GM23338 (cell line): Measurements from ENCODE around the gene SNX22. TPM values are rescaled to one million over a fixed set of nuclear protein-coding genes. Genes with fewer than 3 reads are reported as not detected.
"Not testable (repeated sequence)": the region's sequence is repeated elsewhere in the genome, so short reads cannot be mapped to it uniquely, and the experiment has no call there.

ENCODE experiments used
- ATAC-seq: fragments of 200-7000 bp; cut with Tn5 transposase; 3 replicates; pipeline ENCODE4 v1.9.1; 2020
- DNase-seq: peaks from one replicate; pipeline ENCODE4 v3.0.0-alpha.2; 2015; ENCODE audit warnings: low spot score
- H2AFZ ChIP-seq: fragments of 200-600 bp; sonication (generic); 2 replicates; pipeline ENCODE4 v1.8.0; 2016; ENCODE audit warnings: antibody characterized with exemption, mild to moderate bottlenecking, moderate library complexity
- H3F3A ChIP-seq: fragments of 200-600 bp; sonication (generic); replicated peaks from 2 replicates; pipeline ENCODE4 v1.8.0; 2017; ENCODE audit warnings: antibody characterized with exemption, mixed run types, low read depth
- H3K27ac ChIP-seq: fragments of 200-600 bp; sonication (generic); 2 replicates; pipeline ENCODE4 v1.6.1; 2016; ENCODE audit warnings: low read depth
- H3K27me3 ChIP-seq: fragments of 200-600 bp; sonication (generic); 2 replicates; pipeline ENCODE4 v1.8.0; 2016; ENCODE audit warnings: mild to moderate bottlenecking, mixed run types, moderate library complexity; ENCODE audit not compliant: insufficient read depth
- H3K36me3 ChIP-seq: fragments of 200-600 bp; sonication (generic); 2 replicates; pipeline ENCODE4 v1.8.0; 2016; ENCODE audit warnings: mild to moderate bottlenecking; ENCODE audit not compliant: insufficient read depth
- H3K4me1 ChIP-seq: fragments of 200-600 bp; sonication (generic); 2 replicates; pipeline ENCODE4 v1.8.0; 2016; ENCODE audit warnings: mild to moderate bottlenecking, moderate library complexity; ENCODE audit not compliant: insufficient read depth
- H3K4me2 ChIP-seq: fragments of 200-600 bp; sonication (generic); 2 replicates; pipeline ENCODE4 v1.7.1; 2017; ENCODE audit warnings: mixed run types
- H3K4me3 ChIP-seq: fragments of 200-600 bp; sonication (generic); 2 replicates; pipeline ENCODE4 v1.6.1; 2016; ENCODE audit warnings: mixed run types
- H3K79me2 ChIP-seq: fragments of 200-600 bp; sonication (generic); replicated peaks from 2 replicates; pipeline ENCODE4 v1.8.0; 2017; ENCODE audit warnings: mild to moderate bottlenecking; ENCODE audit not compliant: insufficient read depth
- H3K9me2 ChIP-seq: fragments of 200-600 bp; sonication (generic); 2 replicates; pipeline ENCODE4 v1.8.0; 2017; ENCODE audit not compliant: insufficient read depth
- H4K20me1 ChIP-seq: fragments of 200-600 bp; sonication (generic); replicated peaks from 2 replicates; pipeline ENCODE4 v1.8.0; 2017; ENCODE audit warnings: mild to moderate bottlenecking; ENCODE audit not compliant: insufficient read depth
- H3K27ac Mint-ChIP-seq: 2 replicates; pipeline ENCODE4 v1.8.0; 2020; ENCODE audit warnings: inconsistent platforms, mild to moderate bottlenecking, moderate library complexity, mixed read lengths
- H3K27me3 Mint-ChIP-seq: 3 replicates; pipeline ENCODE4 v1.8.0; 2022; ENCODE audit warnings: low read depth, mild to moderate bottlenecking, moderate library complexity, mixed read lengths, inconsistent platforms; ENCODE audit not compliant: insufficient read depth, poor library complexity
- H3K36me3 Mint-ChIP-seq: 3 replicates; pipeline ENCODE4 v1.8.0; 2021; ENCODE audit warnings: low read depth, mild to moderate bottlenecking, inconsistent platforms, moderate library complexity, mixed read lengths
- H3K4me1 Mint-ChIP-seq: 3 replicates; pipeline ENCODE4 v1.8.0; 2020; ENCODE audit warnings: mild to moderate bottlenecking, inconsistent platforms, mixed read lengths
- H3K4me3 Mint-ChIP-seq: 3 replicates; pipeline ENCODE4 v1.8.0; 2021; ENCODE audit warnings: moderate library complexity, mild to moderate bottlenecking, inconsistent platforms, mixed read lengths
- H3K9me3 Mint-ChIP-seq: 3 replicates; pipeline ENCODE4 v1.8.0; 2020; ENCODE audit warnings: moderate library complexity, mild to moderate bottlenecking, inconsistent platforms, mixed read lengths
- JUNB ChIP-seq: IDR thresholded peaks from one replicate; pipeline ENCODE4 v1.6.1; 2016; ENCODE audit warnings: antibody characterized with exemption; ENCODE audit not compliant: unreplicated experiment
- ZNF331 ChIP-seq: fragments of 250-450 bp; sonication (Bioruptor Pico); IDR thresholded peaks from 2 replicates; pipeline ENCODE4 v1.5.0; 2020; ENCODE audit warnings: low read depth, mild to moderate bottlenecking, moderate library complexity
- ZNF462 ChIP-seq: fragments of 250-450 bp; sonication (Bioruptor Pico); IDR thresholded peaks from 2 replicates; pipeline ENCODE4 v1.5.0; 2020; ENCODE audit warnings: mild to moderate bottlenecking, moderate library complexity
- polyA plus RNA-seq: library from polyadenylated mRNA; unstranded; fragments of >200 nt; fragmentation: Nextera tagmentation; extraction: Ambion mirVana; gene quantifications from 2 replicates; pipeline ENCODE4 v1.2.1, GENCODE V29; 2016
- total RNA-seq: library from RNA; depleted of rRNA; stranded (reverse); fragments of >200 nt; shearing (Covaris generic); gene quantifications from 2 replicates; pipeline ENCODE4 v1.2.3, GENCODE V29; 2014

SNX22 gene
- total and polyA plus RNA-seq, 2 experiments from 2014 or later: 3.7 to 5.7 TPM

- TF ChIP-seq ZNF462 (CRISPR knock-in tag): no peak
Measured at GRCh38 chr15:64105113-64105704, 46.3 kb upstream of the SNX22 start (continued).

- no peak for TF ChIP-seq JUNB
- TF ChIP-seq ZNF331 (CRISPR knock-in tag): no peak
- H3K27ac ChIP-seq: no peak overlapping the region
- no peak overlapping the region for H2AFZ ChIP-seq
- no peaks in the 10 kb centered on the region for H3F3A ChIP-seq
- H3K4me3 ChIP-seq: no peak overlapping the region
- Mint-ChIP-seq H3K4me1 (peaks cover 8% of the 10 kb centered on the region; the same call in 2 of the 3 replicates), H3K36me3 (no peaks in the 10 kb centered on the region), H3K4me3 (no peak overlapping the region), H3K9me3 (no peaks in the 10 kb centered on the region), H3K27me3 (peaks cover 2% of the 10 kb centered on the region), H3K27ac (no peak overlapping the region)
- H3K27me3 ChIP-seq: no peaks in the 10 kb centered on the region
- H3K4me2 ChIP-seq: no peak overlapping the region
- no peaks in the 10 kb centered on the region for H3K9me2 ChIP-seq
- DNase-seq (no peak), ATAC-seq (no peak)
- H3K36me3 ChIP-seq: no peaks in the 10 kb centered on the region
- peaks cover 60% of the 10 kb centered on the region for H3K79me2 ChIP-seq
- no peaks in the 10 kb centered on the region for H3K4me1 ChIP-seq
- no peaks in the 10 kb centered on the region; the same call in 1 of the 2 replicates for H4K20me1 ChIP-seq
Measured at GRCh38 chr15:64107337-64107736, 44.2 kb upstream of the SNX22 start.

GRCh38 chr15:64110108-64110701 lies 41.3 kb upstream of the SNX22 start:
- H3K27me3 Mint-ChIP-seq, ATAC-seq, H3K4me1 Mint-ChIP-seq, H3K27ac Mint-ChIP-seq, H3K4me2 ChIP-seq, H3F3A ChIP-seq, H3K9me2 ChIP-seq, H4K20me1 ChIP-seq, H3K36me3 ChIP-seq, H3K4me3 ChIP-seq, H2AFZ ChIP-seq, H3K4me1 ChIP-seq, H3K9me3 Mint-ChIP-seq, DNase-seq, H3K27me3 ChIP-seq, H3K4me3 Mint-ChIP-seq, H3K27ac ChIP-seq: not testable (repeated sequence)
- H3K36me3 Mint-ChIP-seq: peaks cover 19% of the 10 kb centered on the region; the same call in 2 of the 3 replicates
- peaks cover 35% of the 10 kb centered on the region for H3K79me2 ChIP-seq
